Measurements from ENCODE around the gene CEP78.
A peak's percentile ranks its signal among the peaks of the same experiment; 100 is the strongest.
"Not testable (repeated sequence)": the region's sequence is repeated elsewhere in the genome, so short reads cannot be mapped to it uniquely, and the experiment has no call there.

Gene CEP78

DNA sequence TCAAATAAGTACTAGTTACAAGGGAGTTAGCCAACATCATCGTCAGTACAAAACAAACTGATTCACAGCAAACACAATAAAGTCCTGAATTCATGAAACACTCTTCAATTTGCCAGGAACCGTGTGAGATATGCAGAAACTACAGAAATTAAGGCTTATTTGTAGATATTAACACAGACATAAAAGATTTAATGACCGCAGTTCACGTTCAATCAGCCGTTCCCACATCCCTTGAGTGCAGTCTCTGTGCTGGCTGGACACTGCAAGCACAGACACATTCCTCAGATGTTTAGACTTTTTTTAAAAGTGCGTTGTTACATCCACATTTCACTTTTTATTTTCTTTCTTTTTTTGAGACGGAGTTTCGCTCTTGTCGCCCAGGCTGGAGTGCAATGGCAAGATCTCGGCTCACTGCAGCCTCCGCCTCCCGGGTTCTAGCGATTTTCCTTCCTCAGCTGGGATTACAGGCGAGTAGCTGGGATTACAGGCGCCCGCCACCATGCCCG lies 566 bp upstream of the CEP78 start:
- DNase-seq (ENCODE audit: low spot score), result no peak

DNA sequence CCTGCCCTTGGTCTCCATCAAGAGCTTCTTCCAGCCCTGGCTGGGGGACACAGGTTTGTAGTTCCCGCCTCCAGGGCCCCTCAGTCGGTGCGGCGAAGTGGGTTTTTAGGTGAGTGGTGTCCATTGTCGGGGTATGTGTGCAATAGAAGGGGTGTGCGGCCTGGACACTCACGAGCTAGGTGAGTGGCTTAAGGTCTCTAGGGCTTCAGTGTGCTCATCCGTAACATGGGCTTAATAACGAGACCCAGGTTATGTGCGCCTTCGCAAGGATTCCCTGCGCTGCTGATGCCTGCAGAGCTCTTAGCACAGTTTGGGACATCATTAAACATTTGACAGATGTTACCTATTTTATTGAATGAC lies 656 bp downstream of the CEP78 start:
- DNase-seq (ENCODE audit: low spot score), result no peak

DNA sequence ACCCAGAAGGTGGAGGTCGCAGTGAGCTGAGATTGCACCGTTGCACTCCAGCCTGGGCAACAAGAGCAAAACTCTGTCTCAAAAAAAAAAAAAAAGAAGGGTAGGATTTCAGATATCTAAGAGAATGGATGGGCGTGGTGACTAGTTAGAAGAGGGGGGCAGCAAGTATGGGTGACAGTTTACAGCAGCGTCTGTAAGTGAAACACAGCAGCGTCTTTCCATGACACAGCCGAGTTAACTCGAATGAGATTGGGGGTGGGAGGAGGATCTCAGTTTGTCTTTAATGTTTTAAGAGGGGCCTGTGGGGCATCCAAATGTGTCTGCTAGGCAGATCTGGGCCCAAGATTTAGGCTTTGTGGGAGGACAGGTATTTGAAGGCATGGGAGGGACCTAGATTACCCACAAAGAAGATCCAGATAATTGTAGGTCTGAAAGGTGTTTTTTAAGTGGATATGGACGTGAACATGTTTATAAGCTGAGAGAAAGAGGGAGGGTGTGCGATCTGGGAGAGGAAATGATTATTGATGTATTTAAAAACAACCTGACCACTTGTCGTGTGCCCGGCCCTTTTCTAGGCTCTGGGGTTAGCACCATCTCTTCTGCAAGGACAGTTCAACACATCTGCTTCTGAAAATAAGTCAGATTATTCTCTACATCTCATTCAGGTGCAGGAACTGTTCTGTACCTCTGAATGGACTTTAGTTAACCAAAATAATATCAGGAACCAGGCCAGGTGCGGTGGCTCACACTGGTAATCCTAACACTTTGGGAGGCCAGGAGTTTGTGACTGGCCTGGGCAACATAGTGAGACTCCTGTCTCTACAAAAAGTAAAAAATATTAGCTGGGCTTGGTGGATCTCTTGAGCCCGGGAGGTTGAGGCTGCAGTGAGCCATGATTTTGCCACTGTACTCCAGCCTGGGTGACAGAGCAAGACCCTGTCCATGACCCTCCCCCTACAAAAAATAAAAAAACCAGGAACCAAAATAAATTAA lies 2.5 kb downstream of the CEP78 start:
- DNase-seq (ENCODE audit: low spot score), result no peak

DNA sequence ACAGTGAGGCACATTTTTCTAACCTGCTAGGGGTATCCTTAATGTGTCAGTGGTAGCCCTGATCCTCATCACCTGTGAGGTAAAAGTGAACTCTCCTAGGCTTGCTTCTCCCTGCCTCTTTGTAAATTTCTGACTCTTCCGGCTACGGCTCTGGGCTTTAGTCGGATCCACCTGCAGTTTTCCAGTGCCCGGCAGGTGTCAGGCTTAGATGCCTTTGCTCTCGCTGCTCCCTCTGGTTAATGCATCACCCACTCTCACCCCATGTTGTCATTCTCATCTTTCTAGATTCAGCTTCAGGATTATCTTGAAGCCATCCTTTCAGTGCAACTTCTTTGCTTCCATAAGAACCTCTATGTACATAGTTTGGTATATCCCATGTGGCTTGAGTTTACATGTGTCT lies 3.6 kb downstream of the CEP78 start:
- DNase-seq (ENCODE audit: low spot score), result no peak

DNA sequence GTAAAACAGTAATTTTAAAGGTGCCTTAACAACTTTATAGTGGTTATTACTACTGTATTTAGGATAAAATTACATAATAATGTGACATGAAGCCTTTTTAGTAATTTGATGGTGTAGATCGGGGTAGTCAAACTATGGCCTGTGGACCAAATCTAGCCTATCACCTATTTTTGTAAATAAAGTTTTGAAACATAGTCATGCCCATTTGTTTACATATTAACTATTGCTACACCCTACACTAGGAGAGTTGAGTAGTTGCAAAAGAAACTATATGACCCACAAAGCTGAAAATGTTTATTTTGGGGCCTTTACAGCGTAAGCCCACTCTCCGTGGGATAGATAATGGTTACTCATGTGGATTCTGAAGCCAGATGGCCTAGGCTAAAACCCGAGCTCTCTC lies 6.2 kb downstream of the CEP78 start:
- DNase-seq (ENCODE audit: low spot score), result no peak

DNA sequence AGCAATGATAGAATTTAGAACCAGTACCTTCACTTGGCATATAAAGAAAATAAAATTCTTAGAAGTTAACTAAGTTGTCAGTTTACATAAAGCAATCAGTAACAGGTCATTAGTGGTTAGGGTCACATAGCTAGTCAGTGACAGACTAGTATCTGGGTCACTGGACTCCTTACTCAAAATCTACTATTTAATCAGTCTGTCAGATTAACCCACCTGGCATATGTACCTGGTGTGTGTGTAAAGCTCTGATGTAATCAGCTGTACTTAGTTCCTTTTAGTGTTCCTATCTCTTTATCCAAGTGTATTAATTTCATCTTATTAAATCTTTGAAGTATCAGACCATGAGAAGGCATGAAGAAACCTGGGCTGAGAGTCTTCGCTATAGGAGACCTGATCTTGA lies 7.3 kb downstream of the CEP78 start:
- DNase-seq (ENCODE audit: low spot score), result no peak

DNA sequence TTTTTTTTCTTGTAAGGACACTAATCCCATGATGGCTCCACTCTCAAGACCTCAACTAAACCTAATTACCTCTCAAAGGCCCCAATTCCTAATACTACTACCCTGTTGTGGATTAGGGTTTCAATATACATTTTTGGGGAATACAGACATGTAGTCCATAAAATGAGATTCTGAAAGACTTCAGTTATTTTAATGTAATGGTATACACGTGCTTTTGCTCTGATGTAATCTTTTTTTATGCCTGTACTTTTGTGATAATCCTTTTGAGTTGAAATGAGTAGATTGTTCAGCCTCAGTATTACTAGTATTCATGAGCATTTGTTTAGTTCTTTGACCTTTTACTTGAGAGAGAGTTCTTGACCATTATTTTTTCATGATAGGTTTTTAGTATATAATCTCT lies 9.5 kb downstream of the CEP78 start:
- no peak for DNase-seq (ENCODE audit: low spot score)

DNA sequence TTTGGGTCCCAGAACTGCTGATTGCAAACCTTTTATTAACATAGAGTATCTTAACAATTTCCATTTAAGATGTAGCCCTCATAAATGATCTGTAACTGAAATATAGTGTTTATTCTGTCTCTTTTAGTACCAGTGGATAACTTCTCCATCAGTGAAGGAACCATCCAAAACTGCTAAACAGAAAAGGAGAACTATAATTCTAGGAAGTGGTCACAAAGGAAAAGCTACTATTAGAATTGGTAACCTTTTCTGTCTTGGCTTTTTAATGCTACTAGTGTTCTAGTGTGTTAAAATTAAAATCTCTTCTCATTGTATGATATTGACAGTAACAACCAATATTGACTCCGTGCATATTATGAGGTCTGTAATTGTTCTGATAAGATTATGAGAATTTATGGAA lies 12.8 kb downstream of the CEP78 start:
- DNase-seq (ENCODE audit: low spot score), result no peak

DNA sequence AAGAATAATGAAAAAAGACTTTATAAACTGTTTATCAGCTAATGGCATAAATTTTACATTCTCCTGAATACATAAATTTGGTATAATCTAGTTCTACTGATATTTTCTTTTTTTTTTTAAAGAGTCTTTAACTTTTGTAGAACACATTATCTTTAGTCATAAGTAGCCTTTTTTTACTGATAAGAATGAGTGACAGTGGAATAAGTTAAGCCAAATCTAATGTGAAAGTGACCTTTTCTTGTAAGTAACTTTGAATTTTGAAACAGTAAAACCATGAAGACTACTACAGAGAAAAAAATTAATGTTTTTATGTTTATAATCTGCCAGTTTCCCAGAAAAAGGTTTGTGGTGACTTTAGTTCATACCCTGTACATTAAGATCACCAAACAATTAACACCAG lies 13.7 kb downstream of the CEP78 start:
- DNase-seq (ENCODE audit: low spot score), result no peak

DNA sequence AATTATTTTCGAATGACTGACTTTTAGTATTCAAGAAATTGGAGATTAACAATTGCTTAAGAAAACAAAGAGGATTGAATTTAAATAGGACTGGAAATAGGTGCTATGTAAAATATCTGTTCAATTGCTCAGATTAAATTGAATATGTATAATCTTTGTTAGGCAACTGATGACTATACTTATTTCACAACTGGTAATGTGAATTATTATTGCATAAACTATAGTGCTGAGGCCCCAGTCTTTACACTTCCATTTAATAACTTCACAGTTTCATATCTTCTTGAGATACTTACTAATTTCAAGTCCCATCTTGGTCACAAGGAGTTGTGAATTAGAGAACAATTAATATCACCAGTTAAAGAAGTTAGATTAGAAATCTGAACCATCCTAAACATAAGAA lies 16.7 kb downstream of the CEP78 start:
- no peak for DNase-seq (ENCODE audit: low spot score)

DNA sequence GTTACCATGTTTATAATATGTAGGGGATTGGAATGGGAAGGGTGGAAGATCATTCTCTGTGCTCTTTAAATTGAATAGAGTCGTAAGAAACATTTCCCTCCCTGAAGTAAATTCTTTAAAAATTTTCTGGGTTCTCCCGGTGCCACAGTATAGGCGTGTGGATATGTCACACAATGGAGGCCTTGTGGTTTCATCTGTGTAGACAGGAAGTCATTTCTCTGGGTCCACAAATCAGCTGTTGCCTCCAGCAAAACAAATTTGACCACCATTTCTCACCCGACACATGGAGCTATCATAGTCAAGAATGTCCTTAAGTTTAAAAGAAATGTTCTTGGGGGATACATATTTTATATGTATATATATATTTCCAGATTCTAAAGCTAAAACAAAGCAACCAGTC lies 17.4 kb downstream of the CEP78 start:
- DNase-seq (ENCODE audit: low spot score), result no peak

DNA sequence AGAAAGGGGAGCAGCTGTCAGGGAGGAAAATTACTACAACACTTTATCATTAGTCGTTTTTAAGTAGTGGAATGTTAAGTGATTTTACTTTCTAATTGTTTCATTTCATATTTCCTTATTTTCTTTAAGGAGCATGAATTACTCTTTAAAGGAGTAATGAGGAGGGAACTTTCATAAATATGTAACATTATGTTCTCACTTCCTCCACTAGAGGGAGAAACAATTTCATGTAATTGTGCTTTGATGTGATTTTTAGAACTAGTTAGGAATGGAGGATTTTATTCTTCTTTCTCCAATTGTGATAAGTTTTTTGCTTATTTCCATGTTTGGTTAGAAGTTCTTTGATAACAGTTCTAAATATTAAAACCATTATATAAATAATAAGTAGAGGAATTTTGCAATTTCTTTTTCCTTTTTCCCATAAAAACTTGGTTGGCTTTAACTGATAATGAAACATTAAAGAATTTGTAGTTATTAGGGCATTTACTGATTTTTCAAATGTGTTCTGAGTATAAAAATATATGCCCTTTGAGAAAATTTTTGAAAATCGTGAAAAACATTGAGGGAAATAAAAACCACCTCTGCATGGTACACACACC lies 25.6 kb downstream of the CEP78 start:
- DNase-seq (ENCODE audit: low spot score), result peak; percentile 48

DNA sequence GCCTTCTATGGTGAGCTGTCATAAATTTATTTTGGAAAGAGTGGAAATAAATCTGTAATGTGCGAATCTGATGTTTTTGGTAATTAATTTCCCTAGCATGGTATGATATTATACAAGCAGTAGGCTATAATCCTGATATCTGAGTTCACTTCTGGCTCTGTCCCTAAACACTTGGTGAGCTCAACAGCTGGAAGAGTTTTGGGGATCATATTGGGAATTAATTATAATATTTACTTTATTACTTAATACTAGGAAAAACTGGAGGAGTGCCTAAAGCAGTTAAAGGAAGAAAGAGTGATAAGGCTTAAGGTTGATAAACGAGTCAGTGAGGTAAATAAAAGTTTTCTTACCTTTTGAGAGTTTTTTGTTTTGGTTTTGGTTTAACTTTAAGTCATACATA lies 26.8 kb downstream of the CEP78 start:
- no peak for DNase-seq (ENCODE audit: low spot score)

DNA sequence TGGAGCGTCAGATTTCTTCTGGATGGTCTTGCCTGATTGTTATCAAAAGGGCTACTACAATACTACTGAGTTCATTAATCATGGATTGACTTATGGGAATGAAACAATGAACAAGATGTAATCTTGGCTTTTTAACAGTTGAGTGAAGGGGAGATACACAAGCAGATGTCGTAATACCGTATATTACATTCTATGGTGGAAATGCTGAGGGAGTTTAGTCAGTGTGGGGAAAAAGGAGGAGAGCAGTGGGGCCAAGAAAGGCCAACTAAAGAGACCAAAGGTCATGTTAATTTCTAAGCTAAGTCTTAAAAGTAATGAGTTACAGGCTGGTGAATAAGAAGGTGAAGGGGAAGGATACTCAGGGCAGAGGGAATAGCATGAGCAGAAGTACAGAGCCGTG lies 32.0 kb downstream of the CEP78 start:
- DNase-seq (ENCODE audit: low spot score), result no peak

DNA sequence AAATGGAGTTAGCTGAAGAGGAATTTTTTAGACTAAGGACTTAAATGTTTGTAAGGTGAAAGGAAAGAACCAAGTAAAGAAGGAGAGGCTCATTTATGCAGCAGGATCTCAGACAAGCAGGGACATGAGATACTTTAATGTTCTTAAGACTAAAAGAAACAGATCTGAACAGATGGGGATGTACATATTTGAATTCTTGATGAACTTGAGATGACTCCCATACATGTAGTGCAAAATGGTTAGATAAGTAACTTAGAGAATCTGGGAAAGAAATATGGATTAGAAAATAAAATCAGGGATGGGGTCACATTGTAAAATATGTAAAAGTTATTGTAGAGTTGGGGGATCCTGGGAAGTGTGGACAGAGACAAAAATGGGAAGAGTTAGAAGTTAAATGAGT lies 33.9 kb downstream of the CEP78 start:
- DNase-seq (ENCODE audit: low spot score), result no peak

DNA sequence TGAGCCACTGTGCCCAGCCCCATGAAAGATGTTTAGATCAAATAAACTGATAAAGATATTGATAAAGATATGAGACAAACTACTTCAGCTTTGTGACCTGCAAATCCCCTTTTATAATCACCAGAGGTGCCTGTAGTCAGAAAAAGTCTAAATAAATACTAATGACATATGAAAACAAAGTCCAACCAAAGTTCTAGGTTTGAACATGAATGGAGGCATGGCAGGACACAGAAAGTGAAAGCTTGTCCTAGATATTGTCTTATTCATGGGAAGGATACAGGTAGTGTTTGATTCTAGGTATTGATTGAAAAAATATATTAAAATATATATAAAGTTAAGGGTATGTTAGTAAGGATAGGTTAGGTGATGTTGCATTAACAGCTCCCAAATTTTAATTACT lies 36.4 kb downstream of the CEP78 start:
- no peak for DNase-seq (ENCODE audit: low spot score)

DNA sequence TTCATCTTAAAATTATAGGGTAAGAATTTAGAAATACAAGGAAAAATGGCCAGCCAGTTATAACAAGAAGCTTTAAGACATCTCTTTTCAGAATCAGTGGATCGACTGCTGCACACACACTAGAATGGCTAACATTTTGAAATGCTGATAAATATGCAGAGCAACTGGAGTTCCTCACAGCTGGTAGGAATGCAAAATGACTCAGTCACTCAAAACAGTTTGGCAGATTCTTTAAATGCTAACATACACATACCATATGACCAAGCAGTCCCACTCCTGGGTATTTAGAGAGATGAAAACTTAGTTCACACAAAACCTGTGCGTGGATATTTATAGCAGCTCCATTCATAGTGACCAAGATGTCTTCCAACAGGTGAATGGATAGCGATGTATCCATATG lies 37.9 kb downstream of the CEP78 start:
- no peak for DNase-seq (ENCODE audit: low spot score)

DNA sequence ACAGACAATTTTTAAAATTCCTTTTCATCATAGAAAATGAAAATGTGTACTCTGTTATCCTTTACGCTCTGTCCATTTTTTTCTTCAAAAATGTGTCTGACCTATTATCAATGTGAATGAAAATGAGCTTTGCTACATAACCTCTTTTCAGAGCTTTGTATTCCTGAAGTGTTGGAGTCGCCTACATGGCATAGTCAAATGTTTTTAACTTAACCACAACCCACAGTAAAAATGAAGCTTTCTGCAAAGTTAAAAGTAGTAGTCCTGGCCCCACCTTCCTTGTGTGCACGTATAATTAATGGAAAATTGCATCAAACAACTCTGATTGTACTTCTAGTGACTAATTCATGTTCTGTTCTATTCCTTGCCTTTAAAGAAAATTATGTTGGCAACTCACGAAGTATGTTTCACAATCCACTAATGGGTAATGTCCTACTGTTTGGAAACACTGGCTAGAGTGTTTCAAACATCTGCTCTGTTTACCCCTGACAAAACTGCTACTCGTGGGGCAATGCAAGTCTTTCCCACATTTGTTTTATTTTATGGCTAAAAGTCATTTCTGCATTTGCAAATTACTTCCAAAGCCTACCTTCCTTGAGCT lies 42.4 kb downstream of the CEP78 start:
- no peak for DNase-seq (ENCODE audit: low spot score)

DNA sequence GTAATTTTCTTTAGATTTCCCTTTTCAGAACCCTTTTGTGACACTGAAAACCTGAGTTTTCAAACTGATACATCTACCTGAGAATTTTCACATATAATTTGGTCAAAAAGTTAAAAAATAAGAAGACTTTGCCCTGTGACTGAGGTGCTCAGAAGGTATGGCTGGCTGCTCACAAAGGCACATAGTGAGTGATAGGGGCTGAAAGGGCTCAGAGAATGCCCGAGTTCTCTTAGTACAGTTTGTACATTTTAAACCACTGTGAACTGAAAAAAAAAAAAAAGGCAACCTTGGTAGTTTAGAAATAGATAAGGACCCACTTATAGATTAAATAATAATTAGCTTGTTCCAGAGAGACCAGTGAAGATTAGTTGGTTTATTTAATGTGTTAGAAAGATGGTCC lies 42.9 kb downstream of the CEP78 start:
- no peak for DNase-seq (ENCODE audit: low spot score)

DNA sequence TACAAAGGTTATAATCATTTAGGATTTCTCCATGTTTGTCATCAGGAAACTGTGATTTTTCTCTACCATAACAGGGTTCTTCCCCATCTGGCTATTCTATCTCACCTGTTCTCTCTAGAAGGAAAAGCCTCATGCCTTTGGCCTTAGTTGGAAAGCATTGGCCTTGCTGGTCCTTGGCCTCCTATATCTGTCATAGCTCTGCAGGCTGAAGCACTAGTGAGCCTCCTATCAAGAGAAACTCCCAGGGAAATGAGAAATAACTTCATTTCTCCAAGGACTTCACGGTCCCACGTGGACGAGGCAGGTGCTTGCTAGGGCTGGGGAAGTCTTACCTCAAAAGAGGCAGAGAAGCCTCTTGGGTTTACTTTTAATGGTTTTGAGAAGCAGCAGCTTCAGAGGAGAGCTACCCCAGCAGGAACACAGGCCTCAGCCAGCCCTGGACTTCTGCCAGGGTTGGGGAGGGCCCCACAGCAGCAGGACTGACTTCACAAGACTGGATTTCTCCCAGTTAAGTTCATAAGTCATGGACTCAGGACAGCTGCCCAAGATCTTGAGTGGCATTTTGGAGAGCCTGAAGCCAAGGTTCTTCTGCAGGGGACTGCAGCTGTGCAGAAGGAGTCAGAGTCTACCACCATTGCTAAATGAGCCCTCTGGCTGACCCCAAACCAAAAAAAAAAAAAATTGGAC lies 45.2 kb downstream of the CEP78 start:
- no peak for DNase-seq (ENCODE audit: low spot score)

DNA sequence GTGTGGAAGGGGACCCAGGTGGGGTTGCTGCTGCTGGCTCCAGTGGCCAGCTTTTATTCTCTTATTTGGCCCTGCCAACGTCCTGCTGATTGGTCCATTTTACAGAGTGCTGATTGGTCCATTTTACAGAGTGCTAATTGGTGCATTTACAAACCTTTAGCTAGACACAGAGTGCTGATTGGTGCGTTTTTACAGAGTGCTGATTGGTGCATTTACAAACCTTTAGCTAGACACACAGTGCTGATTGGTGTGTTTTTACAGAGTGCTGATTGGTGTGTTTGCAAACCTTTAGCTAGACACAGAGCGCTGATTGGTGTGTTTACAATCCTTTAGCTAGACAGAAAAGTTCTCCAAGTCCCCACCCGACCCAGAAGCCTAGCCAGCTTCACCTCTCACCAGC lies 48.3 kb downstream of the CEP78 start:
- DNase-seq (ENCODE audit: low spot score), result not testable (repeated sequence)

DNA sequence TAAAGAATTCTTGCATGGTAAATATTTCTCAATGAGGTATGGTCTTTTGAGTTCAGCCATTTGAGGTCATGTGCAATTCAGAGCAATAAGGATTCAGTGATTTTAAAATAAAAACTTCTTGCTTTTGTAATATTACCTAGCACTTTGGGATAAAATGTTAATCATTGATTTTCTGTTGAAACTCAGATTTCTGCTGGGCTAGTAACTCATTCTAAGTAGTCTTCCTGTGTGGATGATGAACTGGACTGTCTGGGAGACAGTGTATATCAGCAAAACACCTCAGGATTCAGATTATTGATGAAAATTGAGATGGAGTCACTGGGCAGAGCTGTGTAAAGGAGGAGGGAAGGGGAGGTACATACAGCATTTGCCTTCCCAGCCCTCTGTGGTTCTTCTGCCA lies 50.2 kb downstream of the CEP78 start:
- no peak for DNase-seq (ENCODE audit: low spot score)

DNA sequence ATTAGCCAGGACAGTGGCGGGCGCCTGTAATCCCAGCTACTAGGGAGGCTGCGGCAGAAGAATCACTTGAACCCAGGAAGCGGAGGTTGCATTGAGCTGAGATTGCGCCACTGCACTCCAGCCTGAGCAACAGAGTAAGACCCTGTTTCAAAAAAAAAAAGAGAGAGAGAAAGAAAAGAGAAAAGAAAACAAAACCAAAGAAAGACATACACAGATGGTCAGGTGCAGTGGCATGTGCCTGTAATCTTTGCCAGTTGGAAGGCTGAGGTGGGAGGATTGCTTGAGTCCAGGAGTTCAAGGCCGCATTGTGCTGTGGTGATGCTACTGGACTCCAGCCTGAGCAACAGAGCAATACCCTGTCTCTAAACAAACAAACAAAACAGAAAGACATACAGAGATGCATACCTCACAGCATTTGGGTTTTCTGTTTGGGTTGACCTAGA lies 51.1 kb downstream of the CEP78 start:
- no peak for DNase-seq (ENCODE audit: low spot score)
